DMS 273 (cell line): ENCODE measurements around the gene CDKAL1.
"Not testable (repeated sequence)": the region's sequence is repeated elsewhere in the genome, so short reads cannot be mapped to it uniquely, and the experiment has no call there.

Source experiments
- DNase-seq: peaks from one replicate; lab custom pipeline; 2025; ENCODE audit not compliant: unreplicated experiment; lab: John Stamatoyannopoulos, UW

Gene CDKAL1

GRCh38 chr6:21049148-21049547 is 514.9 kb downstream of the CDKAL1 start:
- DNase-seq, result no peak

- DNase-seq, result no peak
These were observed 515.3 kb downstream of the CDKAL1 start for GRCh38 chr6:21049572-21049971.

- DNase-seq, result no peak
These were observed 516.7 kb downstream of the CDKAL1 start for GRCh38 chr6:21050935-21051334.

GRCh38 chr6:21051777-21052176 is 517.5 kb downstream of the CDKAL1 start:
- no peak for DNase-seq

GRCh38 chr6:21053612-21054011 is 519.4 kb downstream of the CDKAL1 start:
- no peak for DNase-seq

DNA sequence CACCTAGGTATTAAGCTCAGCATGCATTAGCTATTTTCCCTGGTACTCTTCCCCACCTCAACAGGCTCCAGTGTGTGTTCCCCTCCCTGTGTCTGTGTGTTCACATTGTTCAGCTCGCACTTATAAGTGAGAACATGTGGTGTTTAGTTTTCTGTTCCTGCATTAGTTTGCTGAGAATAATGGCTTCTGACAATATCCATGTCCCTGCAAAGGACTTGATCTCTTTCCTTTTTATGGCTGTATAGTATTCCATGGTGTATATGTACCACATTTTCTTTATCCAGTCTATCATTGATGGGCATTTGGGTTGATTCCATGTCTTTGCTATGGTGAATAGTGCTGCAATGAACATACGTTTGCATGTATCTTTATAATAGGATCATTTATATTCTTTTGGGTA is 521.2 kb downstream of the CDKAL1 start:
- DNase-seq, result not testable (repeated sequence)

- no peak for DNase-seq
These were observed 527.6 kb downstream of the CDKAL1 start for GRCh38 chr6:21061892-21062291.

DNA sequence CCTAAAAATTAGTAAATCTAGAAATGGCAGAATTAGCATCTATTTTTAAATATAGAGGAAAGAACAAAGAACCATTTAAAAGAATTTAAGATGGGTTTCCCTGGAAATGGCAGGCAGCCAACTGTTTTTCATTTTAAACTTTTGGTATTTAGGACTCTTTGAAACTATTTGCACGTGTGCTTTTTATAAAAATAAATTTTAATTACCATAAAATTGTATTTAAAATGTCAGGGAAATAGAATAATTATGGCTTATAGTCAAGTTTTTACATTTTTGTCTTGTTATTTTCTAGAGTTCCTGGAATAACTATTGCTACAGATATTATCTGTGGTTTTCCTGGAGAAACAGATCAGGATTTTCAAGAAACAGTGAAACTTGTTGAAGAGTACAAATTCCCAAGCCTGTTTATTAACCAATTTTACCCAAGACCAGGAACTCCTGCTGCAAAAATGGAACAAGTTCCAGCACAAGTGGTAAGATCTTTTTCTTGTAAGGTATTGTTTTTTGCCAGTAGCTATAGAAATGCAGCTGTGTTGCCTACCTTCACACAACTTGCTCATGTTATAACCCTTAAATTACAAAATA is 530.6 kb downstream of the CDKAL1 start:
- DNase-seq, result no peak

GRCh38 chr6:21067521-21067920 is 533.3 kb downstream of the CDKAL1 start:
- no peak for DNase-seq

DNA sequence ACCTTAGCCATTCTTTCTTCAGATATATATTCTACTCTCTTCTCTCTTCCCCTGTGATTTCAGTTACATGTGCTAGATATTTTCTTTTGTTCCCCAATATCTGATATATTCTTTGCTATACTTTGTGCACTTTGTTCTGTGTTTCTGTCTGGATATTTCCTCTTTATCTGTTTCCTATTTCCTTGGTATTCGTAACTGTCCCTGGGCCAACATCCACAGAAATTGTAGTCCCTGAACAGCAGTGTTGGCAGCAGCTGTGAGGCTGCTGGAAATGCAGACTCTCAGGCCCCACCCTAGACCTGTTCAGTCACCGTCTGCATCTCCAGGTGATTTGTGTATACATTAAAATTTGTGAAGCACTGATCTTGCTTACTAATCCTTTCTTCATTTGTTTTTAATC is 536.4 kb downstream of the CDKAL1 start:
- DNase-seq, result no peak

DNA sequence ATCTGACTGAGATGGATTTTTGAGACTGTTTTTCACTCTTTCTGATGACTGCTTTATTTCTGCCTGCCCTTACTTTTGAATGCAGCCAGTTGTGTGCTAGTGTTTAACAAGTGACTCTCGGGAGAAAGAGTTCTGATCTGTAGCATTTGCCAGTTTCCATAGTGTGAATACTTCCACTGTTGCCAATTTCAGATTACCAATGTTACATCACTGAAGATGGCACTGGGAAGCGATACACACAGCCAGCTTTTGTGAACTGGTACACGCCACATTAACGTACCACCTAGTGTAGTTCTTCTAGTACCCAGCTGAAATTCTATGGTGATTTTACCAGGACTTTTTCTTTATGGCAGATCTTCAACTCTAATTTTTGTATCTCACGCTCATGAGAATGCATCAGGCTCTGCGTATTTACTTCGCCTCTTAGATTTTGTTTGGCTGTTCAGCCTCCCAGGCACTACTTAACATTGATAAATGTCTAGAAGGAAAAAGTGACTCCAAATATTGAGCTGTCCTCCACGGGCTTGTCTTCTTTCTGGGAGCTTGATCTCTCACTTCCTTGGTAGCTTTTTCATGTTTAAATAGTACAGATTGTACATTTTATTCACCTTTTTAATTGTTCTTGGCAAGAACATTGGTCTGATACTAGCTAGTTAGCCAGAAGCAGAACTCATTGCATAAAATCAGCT is 537.7 kb downstream of the CDKAL1 start:
- DNase-seq, result no peak

GRCh38 chr6:21073318-21073839 is 539.1 kb downstream of the CDKAL1 start:
- peak; percentile 58 for DNase-seq

DNA sequence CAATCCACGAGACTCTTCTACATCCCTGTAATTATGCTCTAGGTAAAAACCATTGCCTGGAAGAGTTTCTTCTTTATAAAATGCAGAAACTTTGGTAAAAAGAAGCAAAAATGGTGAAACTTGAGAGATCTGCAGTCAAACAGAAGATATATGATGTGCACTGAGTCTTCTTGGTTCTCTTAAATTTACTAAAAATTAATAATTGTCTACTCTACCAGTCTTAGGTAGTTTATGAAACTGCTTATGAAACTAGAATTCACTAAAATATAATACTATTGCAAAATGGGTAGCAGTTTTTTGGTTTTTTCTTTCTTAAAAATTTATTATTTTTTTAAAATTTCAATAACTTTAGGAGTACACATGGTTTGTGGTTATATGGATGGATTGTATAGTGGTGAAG is 540.2 kb downstream of the CDKAL1 start:
- no peak for DNase-seq

DNA sequence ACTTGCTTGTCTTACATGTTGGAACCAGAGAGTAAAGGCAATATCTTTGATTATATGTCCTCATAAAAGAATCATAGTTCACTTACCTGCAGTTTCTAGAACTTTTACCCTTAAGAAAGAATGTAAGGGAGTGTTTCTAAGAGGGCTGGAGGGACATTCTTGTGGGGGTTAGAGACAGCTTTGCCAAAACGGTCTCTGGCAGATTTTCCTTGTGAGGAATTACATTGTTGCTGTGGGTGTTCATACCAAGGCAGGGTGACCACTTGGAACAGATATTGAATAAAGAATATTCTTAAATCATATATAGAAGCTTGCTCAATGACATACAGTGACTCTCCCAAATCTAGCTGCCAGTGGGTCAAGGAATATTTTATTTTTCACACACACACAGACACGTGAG is 541.7 kb downstream of the CDKAL1 start:
- no peak for DNase-seq

DNA sequence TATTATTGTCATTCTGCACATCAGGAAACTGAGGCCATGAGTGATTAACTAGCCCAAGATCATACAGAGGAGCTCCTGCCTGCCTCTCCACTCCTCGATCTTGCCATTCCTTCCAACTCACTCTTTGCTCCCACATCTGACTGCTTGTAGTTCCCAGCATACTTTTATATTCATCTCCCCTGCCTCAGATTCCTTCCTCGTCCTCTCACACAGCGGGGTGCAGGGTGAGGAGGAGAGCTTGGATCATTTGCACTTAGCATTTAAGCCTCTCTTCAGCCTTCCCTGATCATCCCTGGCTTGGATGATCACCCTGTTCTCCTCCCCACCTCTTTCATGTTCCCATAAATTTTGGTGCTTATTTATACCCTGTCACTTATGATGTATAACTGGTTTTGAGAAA is 544.2 kb downstream of the CDKAL1 start:
- DNase-seq, result no peak

DNA sequence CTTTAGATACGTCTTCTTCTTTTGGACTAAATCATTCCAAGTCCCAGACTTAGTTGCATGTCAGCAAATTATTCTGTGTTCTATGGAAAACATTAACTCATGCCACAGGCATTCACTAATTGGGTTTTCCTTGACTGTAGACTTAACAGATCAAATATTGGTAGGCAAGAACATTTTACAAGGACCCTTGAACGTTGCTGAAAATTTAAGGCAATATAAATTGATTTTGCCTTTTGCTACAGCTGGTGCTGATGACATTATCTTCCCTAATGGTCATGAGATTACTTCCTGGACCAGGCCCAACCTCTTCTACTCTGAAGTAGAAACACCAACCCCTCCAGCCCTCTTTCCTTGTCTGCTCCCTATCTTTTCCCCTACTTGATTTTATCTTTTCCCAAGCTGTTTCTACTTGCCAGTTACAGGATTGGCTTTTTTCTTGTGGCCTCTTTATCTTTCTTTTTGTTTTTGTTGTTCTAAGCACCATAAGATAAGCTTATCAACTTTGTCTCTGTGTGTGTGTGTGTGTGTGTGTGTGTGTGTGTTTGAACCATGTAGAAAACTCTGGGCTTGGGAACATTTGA is 545.3 kb downstream of the CDKAL1 start:
- no peak for DNase-seq

DNA sequence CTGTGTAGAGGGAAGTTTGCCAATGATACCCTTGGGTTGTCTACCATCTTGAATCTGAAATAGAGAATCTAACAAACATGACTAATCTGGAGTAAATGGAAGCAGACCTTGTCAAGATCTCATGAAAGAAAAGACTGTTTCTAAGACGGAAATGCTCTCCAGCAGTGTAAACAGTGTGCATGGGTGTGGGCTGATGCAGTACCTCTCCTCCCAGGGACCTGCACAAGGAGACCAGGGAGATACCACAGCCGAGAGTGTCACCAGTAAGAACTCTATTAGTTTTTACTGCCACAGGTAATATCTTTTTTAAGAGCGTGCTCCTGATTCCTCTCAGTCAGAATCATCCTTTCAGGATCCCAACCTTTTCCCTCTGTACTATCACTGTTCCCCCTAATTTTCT is 546.0 kb downstream of the CDKAL1 start:
- DNase-seq, result no peak

DNA sequence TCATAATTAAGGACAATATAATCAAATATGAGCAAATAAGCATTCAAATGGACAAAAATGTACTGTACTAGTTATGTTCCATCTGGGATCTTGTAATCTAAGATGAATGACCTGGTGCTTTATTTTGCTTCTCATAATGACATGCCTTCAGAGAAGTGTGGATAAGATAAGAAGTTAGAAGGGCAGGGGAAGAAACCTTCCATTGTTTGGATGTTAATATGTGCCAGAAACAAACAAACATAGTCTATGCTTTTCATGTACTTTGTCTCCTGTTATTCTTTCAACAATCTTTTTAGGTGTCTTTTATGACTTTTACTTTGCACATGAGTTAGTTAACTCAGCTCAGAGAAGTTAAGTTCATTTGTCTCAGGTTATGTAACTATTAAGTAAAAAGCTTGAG is 547.8 kb downstream of the CDKAL1 start:
- no peak for DNase-seq

DNA sequence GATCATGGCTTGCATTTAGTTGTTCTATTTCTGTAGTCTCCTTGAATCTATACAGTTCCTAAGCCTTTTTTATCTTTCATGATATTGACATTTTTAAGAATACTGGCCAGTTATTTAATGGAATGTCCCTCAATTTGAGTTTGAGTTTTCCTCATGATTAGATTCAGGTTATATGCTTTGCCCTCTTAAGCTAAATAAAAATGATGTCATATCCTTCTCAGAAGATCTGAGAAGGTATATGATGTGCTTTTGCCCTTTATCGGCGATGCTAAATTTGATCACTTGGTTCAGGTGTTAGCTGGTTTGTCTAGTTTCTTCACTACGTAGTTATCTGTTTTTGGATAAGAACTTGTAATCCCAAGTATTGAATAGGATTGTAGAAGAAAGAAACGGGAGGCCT is 549.5 kb downstream of the CDKAL1 start:
- DNase-seq, result no peak

DNA sequence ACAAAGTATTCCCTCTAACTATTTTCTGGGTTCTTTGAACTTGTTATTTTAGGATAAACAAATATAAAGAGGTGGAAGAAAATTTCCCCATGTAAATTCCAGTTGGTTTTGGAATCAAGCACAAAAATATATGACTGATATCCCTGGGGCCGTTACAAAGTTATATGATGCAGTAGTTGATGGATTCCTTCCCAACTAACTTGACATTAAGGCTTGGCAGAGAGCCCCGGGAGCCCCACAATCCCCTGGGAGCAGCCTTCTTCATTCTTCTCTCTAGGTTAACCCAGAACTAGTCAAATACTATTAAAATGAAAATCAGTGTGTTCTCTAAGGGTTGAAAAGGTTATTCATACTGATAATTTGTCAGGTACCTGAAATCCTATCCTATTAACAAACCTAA is 550.4 kb downstream of the CDKAL1 start:
- no peak for DNase-seq

DNA sequence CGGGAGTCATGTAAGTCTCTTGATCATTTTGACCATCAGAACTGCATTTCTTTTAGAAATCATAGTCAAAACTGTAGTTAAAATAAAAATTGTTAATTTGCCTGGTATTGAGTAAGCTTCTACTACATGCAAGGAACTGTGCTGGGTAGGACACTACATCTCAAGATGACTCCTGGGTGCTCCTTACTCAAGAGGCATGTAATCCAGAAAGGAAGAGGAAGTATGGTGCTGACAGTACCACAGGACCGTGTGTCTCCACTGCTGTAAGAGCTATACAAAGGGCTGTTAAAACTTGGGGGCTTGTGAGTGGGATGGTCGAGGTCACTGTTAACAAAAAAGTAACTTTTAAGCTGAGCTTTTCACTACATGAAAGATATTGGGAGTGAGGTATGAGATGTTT is 551.0 kb downstream of the CDKAL1 start:
- DNase-seq, result no peak

DNA sequence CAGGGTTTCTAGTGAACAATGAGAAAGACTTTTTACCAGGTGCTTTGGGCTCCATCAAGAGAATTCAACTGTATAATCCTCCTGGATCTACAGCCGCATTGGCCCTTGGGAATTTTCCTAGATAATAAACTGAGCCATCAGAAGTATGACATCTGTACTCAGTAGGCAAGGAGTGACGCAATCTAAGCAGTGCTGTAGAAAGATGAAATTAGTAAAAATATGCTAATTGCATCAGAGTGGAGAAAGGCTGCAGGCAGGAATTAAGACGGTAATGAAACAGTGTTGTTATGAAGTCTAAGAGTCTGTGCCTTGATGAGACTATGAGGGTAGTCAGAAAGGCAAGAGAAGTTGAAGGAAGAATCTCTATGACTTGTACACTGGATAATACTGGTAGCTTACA is 551.4 kb downstream of the CDKAL1 start:
- no peak for DNase-seq

DNA sequence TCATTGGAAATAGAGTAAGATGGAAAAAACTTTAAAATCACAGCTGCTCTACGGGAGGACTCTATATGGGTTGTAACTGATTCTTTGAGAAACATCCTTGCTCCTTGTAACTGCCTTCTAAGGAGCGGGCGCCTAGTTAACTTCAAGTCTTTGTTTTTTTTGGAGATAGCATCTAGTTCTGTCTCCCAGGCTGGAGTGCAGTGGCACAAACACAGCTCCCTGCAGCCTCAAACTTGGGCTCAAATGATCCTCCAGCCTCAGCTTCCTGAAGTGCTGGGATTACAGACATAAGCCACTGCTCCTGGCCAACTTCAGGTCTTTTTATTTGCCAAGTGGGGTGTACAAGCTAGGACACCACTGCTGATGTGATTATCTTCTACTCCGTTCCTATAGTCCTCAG is 552.9 kb downstream of the CDKAL1 start:
- DNase-seq, result no peak
